GM10266 (cell line): ENCODE measurements around the gene ANGEL2.

Source experiments
- DNase-seq: peaks from one replicate; pipeline ENCODE4 v3.0.0; 2012; ENCODE audit errors: extremely low spot score
- TF ChIP-seq, protein P1 (sequence below): IDR thresholded peaks from 2 replicates; pipeline ENCODE4 v1.5.1; 2012; ENCODE audit warnings: mild to moderate bottlenecking, low read depth; ENCODE audit not compliant: control insufficient read depth, insufficient read depth; ENCODE audit errors: missing control alignments

ANGEL2 gene

DNA sequence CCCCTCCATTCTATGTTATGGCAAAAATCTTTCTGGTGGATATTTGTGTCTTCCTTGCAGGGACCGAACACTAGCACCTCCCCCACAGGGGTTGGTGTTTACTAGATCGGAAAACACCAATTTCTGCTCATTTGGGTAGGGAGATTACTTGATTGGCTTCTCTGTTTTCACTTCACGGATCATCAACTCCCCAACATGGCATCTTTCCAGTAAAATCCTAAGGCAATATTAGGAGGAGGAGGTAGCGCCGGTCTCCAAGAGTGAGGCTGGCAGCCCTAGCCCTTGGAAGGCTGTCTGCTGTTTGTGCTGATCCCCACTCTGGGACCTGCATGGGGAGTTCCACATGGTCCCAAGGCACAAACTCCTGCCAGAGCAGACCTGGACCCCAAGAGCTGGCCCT is 53.2 kb downstream of the ANGEL2 start:
- TF ChIP-seq, protein P1, sequence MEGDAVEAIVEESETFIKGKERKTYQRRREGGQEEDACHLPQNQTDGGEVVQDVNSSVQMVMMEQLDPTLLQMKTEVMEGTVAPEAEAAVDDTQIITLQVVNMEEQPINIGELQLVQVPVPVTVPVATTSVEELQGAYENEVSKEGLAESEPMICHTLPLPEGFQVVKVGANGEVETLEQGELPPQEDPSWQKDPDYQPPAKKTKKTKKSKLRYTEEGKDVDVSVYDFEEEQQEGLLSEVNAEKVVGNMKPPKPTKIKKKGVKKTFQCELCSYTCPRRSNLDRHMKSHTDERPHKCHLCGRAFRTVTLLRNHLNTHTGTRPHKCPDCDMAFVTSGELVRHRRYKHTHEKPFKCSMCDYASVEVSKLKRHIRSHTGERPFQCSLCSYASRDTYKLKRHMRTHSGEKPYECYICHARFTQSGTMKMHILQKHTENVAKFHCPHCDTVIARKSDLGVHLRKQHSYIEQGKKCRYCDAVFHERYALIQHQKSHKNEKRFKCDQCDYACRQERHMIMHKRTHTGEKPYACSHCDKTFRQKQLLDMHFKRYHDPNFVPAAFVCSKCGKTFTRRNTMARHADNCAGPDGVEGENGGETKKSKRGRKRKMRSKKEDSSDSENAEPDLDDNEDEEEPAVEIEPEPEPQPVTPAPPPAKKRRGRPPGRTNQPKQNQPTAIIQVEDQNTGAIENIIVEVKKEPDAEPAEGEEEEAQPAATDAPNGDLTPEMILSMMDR: no peak
- no peak for DNase-seq

DNA sequence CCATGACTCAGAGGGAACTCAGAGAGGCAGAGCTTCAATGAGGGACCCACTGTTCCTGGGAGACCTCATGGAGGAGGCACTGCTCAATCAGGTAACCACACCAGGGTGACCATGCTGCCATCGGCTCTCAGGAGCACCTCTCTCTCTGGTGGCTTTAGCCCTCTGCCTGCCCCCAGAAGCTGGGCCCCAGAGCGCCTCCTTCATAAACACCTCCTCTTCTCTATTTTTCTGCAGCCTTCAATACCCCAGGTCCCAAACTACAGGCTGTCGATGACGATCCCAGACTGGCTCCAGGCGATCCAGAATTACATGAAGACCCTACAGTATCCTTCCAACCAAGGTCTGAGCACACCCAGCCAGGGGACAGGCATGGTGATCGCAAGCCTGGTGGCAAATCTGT is 54.7 kb downstream of the ANGEL2 start:
- DNase-seq: no peak
- TF ChIP-seq, protein P1: no peak

DNA sequence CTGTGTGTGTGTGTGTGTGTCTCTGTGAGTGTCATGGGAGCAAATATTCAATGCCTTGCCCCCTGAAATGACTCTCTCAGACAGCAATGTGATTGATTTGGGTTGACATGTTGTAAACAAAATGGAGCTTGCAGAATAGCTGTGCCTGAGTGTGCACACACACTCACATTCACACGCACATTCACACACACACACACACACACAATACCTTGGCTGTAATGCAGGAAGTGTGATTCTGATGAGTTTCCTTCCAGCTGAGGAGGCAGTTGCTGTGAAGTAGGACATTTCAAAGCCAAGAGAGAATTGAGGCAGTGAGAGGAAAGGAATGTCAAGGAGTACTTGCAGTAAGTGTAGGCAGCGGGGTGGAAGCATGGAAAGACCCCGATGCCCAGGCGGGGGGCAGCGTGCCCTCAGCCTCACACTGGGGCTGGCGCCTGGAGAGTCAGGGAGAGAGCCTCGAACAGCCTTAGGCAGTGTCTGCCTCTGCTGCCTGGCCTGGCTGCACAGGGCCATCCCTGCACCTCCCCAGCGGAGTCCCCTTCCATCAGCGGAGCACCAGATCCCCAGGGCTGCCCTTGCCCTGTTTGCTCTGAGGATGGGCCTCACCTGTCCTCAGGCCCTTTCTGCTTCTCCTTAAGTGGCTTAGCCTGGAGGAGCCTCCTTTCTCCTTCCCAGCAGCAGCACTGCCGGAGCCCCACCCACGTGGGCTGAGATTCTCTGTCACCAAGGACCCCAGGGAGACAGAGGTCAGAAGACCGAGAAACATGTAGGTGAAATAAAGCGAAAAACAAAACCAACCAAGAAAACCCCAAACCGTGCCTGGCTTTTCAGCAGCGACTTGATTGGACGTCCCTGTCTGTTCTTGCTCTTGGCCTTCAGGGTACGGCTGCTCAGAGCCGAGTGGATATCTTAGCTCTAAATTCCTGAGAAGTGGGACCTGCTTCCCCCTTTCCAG is 56.1 kb downstream of the ANGEL2 start:
- TF ChIP-seq, protein P1: no peak
- DNase-seq: peak; percentile 77

DNA sequence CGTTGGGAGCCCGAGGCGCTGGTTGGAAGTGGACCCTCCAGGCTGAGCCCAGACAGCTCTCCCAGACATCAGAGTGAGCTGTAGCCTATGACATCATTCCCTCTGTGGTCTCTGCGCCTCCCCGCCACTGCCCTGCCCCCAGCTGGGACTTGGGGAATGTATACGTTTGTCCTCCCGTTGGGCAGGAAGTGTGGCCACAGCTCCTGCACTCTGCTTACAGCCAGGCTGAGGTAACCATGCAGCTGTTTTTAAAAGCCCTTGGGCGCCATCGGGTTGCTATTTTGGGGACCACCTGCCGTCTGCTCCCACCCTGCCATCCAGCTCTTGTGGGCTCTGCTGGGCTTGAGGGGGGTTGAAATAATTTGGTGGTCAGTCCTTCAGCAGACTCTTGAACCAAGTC is 57.5 kb downstream of the ANGEL2 start:
- TF ChIP-seq, protein P1: peak; percentile 2
- DNase-seq: no peak

DNA sequence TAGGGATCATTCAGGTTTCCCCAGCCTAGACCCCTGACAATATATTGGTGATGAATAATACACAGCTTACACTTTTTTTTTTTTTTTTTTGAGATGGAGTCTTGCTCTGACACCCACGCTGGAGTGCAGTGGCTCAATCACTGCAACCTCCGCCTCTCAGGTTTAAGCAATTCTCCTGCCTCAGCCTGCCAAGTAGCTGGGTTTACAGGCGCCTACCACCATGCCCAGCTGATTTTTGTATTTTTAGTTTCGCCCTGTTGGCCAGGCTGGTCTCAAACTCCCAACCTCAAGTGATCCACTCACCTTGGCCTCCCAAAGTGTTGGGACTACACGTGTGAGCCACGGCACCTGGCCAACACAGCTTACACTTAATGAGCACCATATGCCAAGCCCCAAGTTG is 58.1 kb downstream of the ANGEL2 start:
- TF ChIP-seq, protein P1: no peak
- no peak for DNase-seq

DNA sequence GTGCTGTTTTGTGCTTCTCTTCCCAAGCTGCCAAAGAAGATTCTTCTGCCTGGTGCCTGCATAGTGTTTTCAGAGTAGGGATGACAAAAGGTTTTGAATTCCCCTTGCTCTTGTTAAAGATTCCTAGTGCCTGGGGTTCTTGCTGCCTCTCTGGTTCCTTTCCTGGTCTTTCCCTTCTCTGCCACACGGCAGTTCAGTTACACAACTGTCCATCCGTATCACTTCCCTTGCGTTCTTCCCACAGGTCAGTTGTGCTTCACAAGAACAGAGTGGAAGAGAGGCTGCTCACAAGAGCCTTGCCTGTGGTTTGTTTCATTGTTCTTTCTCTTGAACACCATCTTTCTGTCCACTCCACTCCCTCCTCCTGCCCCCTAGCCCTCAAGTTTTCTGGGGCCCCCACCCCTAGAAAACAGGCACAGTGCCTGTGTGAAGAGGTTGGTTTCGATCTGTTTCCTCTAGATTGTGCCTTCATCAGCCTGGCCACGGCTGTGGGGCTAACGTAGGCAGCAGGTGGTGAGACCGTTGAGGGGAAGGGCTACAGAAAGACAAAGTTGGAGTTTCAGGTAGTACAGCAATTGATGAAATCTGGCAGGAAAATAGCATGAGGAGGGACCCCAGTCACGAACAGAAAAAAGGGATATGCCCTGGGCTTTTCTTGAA is 59.6 kb downstream of the ANGEL2 start:
- DNase-seq: no peak
- TF ChIP-seq, protein P1: no peak

DNA sequence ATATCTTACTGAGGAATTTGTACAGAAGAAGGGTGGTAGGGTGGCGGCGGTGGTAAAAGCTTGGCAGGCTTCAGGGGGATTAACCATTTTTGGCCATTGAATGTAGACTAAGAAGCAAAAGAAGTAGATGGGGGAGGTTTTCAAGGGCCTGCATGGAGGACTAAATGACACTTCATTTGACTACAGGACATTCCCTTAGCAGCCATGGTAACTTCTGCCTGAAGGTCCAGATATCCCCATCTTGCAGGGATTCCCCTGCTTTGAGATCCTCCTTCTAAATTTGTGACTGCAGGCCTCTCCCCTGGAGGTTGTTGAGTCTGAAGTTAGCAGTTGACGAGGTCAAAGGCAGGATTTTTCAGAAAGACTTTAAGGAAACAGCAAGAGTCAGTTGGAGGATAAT is 60.6 kb downstream of the ANGEL2 start:
- peak; percentile 68 for DNase-seq

More for the DNA sequence above, 60.6 kb downstream of the ANGEL2 start:
- TF ChIP-seq, protein P1: no peak
